ENCODE data around the gene IGFBP2. TPM values are rescaled to one million over a fixed set of nuclear protein-coding genes. Genes with fewer than 3 reads are reported as not detected.

The IGFBP2 gene
- total and polyA plus RNA-seq, 2 experiments from 2014 or later: 451 to 476 TPM

- no peaks in the 10 kb centered on the region for H3K27me3 ChIP-seq
- no peak overlapping the region for H3K27ac ChIP-seq
- no peak overlapping the region for H3K4me3 ChIP-seq
- peak in 1 of 2 donors; percentile 29 for DNase-seq (ENCODE audit: low read depth in 1 of 2, low spot score in 1 of 2)
- peaks cover 24% of the 10 kb centered on the region for H3K4me1 ChIP-seq (ENCODE audit: low read depth)
- no peaks in the 10 kb centered on the region for H3K36me3 ChIP-seq
- TF ChIP-seq, protein P1, sequence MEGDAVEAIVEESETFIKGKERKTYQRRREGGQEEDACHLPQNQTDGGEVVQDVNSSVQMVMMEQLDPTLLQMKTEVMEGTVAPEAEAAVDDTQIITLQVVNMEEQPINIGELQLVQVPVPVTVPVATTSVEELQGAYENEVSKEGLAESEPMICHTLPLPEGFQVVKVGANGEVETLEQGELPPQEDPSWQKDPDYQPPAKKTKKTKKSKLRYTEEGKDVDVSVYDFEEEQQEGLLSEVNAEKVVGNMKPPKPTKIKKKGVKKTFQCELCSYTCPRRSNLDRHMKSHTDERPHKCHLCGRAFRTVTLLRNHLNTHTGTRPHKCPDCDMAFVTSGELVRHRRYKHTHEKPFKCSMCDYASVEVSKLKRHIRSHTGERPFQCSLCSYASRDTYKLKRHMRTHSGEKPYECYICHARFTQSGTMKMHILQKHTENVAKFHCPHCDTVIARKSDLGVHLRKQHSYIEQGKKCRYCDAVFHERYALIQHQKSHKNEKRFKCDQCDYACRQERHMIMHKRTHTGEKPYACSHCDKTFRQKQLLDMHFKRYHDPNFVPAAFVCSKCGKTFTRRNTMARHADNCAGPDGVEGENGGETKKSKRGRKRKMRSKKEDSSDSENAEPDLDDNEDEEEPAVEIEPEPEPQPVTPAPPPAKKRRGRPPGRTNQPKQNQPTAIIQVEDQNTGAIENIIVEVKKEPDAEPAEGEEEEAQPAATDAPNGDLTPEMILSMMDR (IDR thresholded peaks at IDR 0.05; ENCODE audit: low read depth, low read length): peak; percentile 40
- H3K9me3 ChIP-seq (ENCODE audit: low read depth): no peaks in the 10 kb centered on the region
These were observed 54.4 kb downstream of the IGFBP2 start for GRCh38 chr2:216687646-216688045.

GRCh38 chr2:216688731-216689340 lies 55.6 kb downstream of the IGFBP2 start:
- Histone ChIP-seq H3K27me3 (no peaks in the 10 kb centered on the region), H3K4me3 (no peak overlapping the region), H3K4me1 (ENCODE audit: low read depth) (peaks cover 22% of the 10 kb centered on the region), H3K27ac (no peak overlapping the region), H3K36me3 (no peaks in the 10 kb centered on the region), H3K9me3 (ENCODE audit: low read depth) (no peaks in the 10 kb centered on the region)
- no peak for DNase-seq (ENCODE audit: low read depth in 1 of 2, low spot score in 1 of 2)
- TF ChIP-seq, protein P1 (IDR thresholded peaks at IDR 0.05; ENCODE audit: low read depth, low read length): no peak

DNA sequence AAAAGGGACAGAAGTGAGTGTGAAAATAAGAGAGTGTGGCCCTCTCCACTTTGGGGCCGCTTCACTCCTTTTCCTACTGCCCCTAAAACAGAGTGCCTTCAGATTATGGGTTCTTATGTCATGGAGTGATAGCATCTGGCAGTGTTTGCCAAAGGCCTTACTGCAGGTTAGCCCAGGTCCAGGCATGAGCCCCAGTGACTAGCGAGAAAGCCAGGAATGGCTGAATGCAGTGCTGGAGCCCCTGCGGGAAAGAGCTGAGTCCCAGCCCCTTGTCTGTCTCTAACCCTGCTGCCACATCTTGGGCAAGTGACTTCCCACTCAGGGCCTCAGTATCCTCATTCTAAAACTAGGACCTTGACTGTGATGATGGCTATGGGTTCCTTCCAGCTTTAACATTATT lies 56.2 kb downstream of the IGFBP2 start:
- no peak overlapping the region for H3K27ac ChIP-seq
- TF ChIP-seq, protein P1 (IDR thresholded peaks at IDR 0.05; ENCODE audit: low read depth, low read length): no peak
- H3K4me1 ChIP-seq (ENCODE audit: low read depth): peaks cover 19% of the 10 kb centered on the region

GRCh38 chr2:216690456-216690852 lies 57.2 kb downstream of the IGFBP2 start:
- H3K4me3 ChIP-seq: no peak overlapping the region
- H3K4me1 ChIP-seq (ENCODE audit: low read depth): peaks cover 20% of the 10 kb centered on the region
- H3K27ac ChIP-seq: no peak overlapping the region
- H3K9me3 ChIP-seq (ENCODE audit: low read depth): no peaks in the 10 kb centered on the region
- no peaks in the 10 kb centered on the region for H3K27me3 ChIP-seq
- DNase-seq (ENCODE audit: low read depth in 1 of 2, low spot score in 1 of 2): no peak
- TF ChIP-seq, protein P1 (IDR thresholded peaks at IDR 0.05; ENCODE audit: low read depth, low read length): no peak
- no peaks in the 10 kb centered on the region for H3K36me3 ChIP-seq

More for the DNA sequence above, 56.2 kb downstream of the IGFBP2 start:
- no peak for DNase-seq (ENCODE audit: low read depth in 1 of 2, low spot score in 1 of 2)
- Histone ChIP-seq H3K27me3 (no peaks in the 10 kb centered on the region), H3K36me3 (no peaks in the 10 kb centered on the region), H3K9me3 (ENCODE audit: low read depth) (no peaks in the 10 kb centered on the region), H3K4me3 (no peak overlapping the region)

DNA sequence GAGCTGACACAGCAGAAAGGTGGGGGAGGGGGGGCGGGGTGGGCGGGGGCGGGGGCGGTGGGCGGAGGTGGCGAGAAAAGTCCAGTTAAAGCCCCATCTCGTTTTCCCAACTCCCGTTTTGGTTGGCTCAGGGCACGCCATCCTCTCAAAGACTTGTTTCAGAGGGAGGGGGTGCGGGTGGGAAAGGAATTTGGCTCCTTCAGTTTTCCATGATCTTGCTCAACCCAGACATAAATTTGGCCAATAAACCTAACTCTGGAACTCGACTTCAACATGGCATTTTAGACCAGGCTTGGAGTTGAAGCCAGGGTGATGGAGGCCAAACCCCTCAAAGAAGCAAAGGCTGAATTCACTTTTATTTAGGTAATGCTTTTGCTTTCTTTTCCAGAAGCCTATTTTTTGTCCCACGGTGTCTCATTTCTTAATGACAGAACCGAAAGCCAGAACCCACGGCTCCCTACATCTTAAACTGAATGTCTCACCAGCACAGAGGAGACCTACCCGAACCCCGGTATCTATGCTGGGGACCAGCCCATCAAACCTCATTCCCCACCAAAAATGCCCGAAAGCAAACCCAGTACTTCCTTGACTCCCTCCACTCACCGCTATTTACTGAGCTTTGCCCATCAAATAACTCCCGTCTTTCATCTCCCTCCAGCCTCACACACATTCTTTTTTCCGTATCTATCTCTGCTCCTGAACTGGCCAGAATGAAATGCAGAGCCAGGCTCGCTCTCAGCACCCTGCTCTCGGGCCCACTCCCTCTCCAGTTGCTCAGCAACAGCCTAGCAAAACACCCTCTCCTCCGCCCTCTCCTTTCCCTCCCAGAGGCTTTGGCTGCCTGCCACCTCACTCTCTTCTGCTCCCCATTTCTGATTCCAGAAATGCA lies 57.9 kb downstream of the IGFBP2 start:
- TF ChIP-seq, protein P1 (IDR thresholded peaks at IDR 0.05; ENCODE audit: low read depth, low read length): no peak
- Histone ChIP-seq H3K27me3 (no peaks in the 10 kb centered on the region), H3K27ac (peak overlapping the region; percentile 39), H3K4me1 (ENCODE audit: low read depth) (peaks cover 26% of the 10 kb centered on the region), H3K9me3 (ENCODE audit: low read depth) (no peaks in the 10 kb centered on the region), H3K36me3 (no peaks in the 10 kb centered on the region), H3K4me3 (peak overlapping the region; percentile 75)
- DNase-seq (ENCODE audit: low read depth in 1 of 2, low spot score in 1 of 2): peak; percentile 82 to 91

All from cardiac muscle cell (in vitro differentiated cells and primary cell).